Right atrium auricular region (tissue), 2 donors: ENCODE results near the gene B3GNT2. TPM values are rescaled to one million over a fixed set of nuclear protein-coding genes. Genes with fewer than 3 reads are reported as not detected.
"Not testable (repeated sequence)": the region's sequence is repeated elsewhere in the genome, so short reads cannot be mapped to it uniquely, and the experiment has no call there.

Experiments
- DNase-seq: peaks from one replicate; pipeline ENCODE4 v3.0.0-alpha.2; 2019; ENCODE audit warnings: low spot score
- H3K27ac ChIP-seq, 2 donors: fragments of 200-600 bp; sonication (generic); 1 replicate in 1 of 2; 2 replicates in 1 of 2; pipeline ENCODE4 v1.5.1; 2016 to 2019
- H3K27me3 ChIP-seq, 2 donors: fragments of 200-600 bp; sonication (generic); one replicate each; pipeline versions ENCODE4 v1.5.1 to v1.6.0; 2017 to 2019
- H3K36me3 ChIP-seq: fragments of 200-600 bp; sonication (generic); one replicate; pipeline ENCODE4 v1.5.1; 2016
- H3K4me1 ChIP-seq, 2 donors: fragments of 200-600 bp; sonication (generic); one replicate each; pipeline versions ENCODE4 v1.5.1 to v1.6.0; 2017 to 2019
- H3K4me3 ChIP-seq, 2 donors: fragments of 200-600 bp; sonication (generic); 1 replicate in 1 of 2; 2 replicates in 1 of 2; pipeline ENCODE4 v1.5.1; 2017 to 2019; ENCODE audit warnings: mild to moderate bottlenecking in 1 of 2, moderate library complexity in 1 of 2
- H3K9me3 ChIP-seq, 2 donors: fragments of 200-600 bp; sonication (generic); one replicate each; pipeline ENCODE4 v1.5.1; 2019
- total RNA-seq, 2 donors: library from RNA; depleted of rRNA; stranded (reverse); fragments of >200 nt; gene quantifications; one replicate each; pipeline ENCODE4 v1.1.0, GENCODE V29; 2016
- TF ChIP-seq, protein P1 (sequence below), 2 donors: fragments of 200-600 bp; sonication (generic); IDR thresholded peaks; one replicate each; pipeline ENCODE4 v1.5.1; 2019; ENCODE audit warnings: antibody characterized with exemption in 2 of 2

B3GNT2 gene
- total RNA-seq, 2 donors from 2014 or later: 17.7 to 31.1 TPM

GRCh38 chr2:62151306-62151638 is 44.6 kb upstream of the B3GNT2 start:
- no peaks in the 10 kb centered on the region for H3K9me3 ChIP-seq
- no peaks in the 10 kb centered on the region for H3K27me3 ChIP-seq
- TF ChIP-seq, protein P1, sequence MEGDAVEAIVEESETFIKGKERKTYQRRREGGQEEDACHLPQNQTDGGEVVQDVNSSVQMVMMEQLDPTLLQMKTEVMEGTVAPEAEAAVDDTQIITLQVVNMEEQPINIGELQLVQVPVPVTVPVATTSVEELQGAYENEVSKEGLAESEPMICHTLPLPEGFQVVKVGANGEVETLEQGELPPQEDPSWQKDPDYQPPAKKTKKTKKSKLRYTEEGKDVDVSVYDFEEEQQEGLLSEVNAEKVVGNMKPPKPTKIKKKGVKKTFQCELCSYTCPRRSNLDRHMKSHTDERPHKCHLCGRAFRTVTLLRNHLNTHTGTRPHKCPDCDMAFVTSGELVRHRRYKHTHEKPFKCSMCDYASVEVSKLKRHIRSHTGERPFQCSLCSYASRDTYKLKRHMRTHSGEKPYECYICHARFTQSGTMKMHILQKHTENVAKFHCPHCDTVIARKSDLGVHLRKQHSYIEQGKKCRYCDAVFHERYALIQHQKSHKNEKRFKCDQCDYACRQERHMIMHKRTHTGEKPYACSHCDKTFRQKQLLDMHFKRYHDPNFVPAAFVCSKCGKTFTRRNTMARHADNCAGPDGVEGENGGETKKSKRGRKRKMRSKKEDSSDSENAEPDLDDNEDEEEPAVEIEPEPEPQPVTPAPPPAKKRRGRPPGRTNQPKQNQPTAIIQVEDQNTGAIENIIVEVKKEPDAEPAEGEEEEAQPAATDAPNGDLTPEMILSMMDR (IDR thresholded peaks at IDR 0.05): no peak
- peak overlapping the region; percentile 56 to 88 for H3K27ac ChIP-seq
- no peaks in the 10 kb centered on the region for H3K36me3 ChIP-seq
- no peak for DNase-seq
- peaks cover 0 to 23% of the 10 kb centered on the region in 2 donors for H3K4me1 ChIP-seq
- no peak overlapping the region for H3K4me3 ChIP-seq

GRCh38 chr2:62152000-62152399 is 43.9 kb upstream of the B3GNT2 start:
- Histone ChIP-seq H3K4me1 (peaks cover 0 to 28% of the 10 kb centered on the region in 2 donors), H3K27ac (peak overlapping the region; percentile 56 to 88), H3K9me3 (no peaks in the 10 kb centered on the region), H3K27me3 (no peaks in the 10 kb centered on the region), H3K4me3 (no peak overlapping the region), H3K36me3 (no peaks in the 10 kb centered on the region)
- TF ChIP-seq, protein P1 (IDR thresholded peaks at IDR 0.05): no peak
- no peak for DNase-seq

- no peaks in the 10 kb centered on the region for H3K9me3 ChIP-seq
- peaks cover 0 to 24% of the 10 kb centered on the region in 2 donors for H3K4me1 ChIP-seq
- H3K27me3 ChIP-seq: no peaks in the 10 kb centered on the region
- no peaks in the 10 kb centered on the region for H3K36me3 ChIP-seq
- DNase-seq: no peak
- H3K4me3 ChIP-seq: no peak overlapping the region
- TF ChIP-seq, protein P1 (IDR thresholded peaks at IDR 0.05): no peak
- H3K27ac ChIP-seq: no peak overlapping the region
Measured at GRCh38 chr2:62156861-62157496, 38.9 kb upstream of the B3GNT2 start.

DNA sequence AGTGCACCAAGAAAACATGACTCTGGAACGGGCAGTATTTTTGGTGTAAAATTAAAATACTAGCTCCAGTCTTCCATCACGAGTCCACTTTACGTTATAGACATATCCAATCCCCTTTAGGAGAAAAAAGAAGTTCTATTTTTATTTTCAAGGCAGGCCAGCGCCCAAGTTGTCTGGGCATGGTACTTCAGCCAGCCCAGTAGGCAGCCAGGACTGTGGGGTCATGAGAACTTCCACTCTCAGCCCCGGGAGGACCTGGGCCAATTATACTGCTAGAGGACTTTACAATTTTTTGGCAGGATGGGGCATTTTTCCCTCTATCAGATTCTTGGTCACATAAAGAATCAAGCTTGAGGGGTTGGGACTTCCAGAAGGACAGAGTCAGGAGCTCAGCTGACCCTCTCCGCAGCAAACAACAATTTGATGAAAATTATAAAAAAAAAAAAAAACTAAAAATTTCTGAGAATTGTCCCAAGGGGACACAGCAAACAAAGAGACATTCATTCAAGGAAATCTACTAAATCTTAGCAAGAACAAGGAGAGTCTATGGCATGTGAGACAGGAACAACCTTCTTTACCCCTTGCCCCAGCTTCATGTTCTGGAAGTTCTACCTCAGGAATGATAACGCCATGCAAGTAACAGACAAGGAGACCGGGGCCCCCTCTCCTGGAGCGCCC is 37.3 kb upstream of the B3GNT2 start:
- TF ChIP-seq, protein P1 (IDR thresholded peaks at IDR 0.05): no peak
- Histone ChIP-seq H3K27ac (no peak overlapping the region), H3K36me3 (no peaks in the 10 kb centered on the region), H3K4me3 (no peak overlapping the region), H3K9me3 (no peaks in the 10 kb centered on the region), H3K27me3 (no peaks in the 10 kb centered on the region), H3K4me1 (peaks cover 0 to 24% of the 10 kb centered on the region in 2 donors)
- no peak for DNase-seq

GRCh38 chr2:62160691-62161090 is 35.2 kb upstream of the B3GNT2 start:
- H3K27ac ChIP-seq, H3K9me3 ChIP-seq, H3K4me3 ChIP-seq, H3K27me3 ChIP-seq, H3K36me3 ChIP-seq, DNase-seq: not testable (repeated sequence)
- H3K4me1 ChIP-seq: peaks cover 0 to 24% of the 10 kb centered on the region in 2 donors

- H3K4me3 ChIP-seq: no peak overlapping the region
- TF ChIP-seq, protein P1 (IDR thresholded peaks at IDR 0.05): no peak
- H3K27me3 ChIP-seq: no peaks in the 10 kb centered on the region
- no peaks in the 10 kb centered on the region for H3K36me3 ChIP-seq
- no peak for DNase-seq
- no peak overlapping the region for H3K27ac ChIP-seq
- no peaks in the 10 kb centered on the region for H3K9me3 ChIP-seq
- peaks cover 0 to 9% of the 10 kb centered on the region in 2 donors for H3K4me1 ChIP-seq
Measured at GRCh38 chr2:62163106-62163831, 32.6 kb upstream of the B3GNT2 start.
